Activated CD4-positive, alpha-beta T cell treated with anti-CD3 and anti-CD28 coated beads, Interleukin-2, Interleukin-6, amounts not matched to agents 100 ng/mL and 50 ng/mL, durations not matched to agents 16 hours and 8 hours (primary cell): Measurements from ENCODE around the gene RP9.

Experiments
- DNase-seq: peaks from one replicate; pipeline ENCODE4 v3.0.0-alpha.2; 2020

RP9 gene

DNA sequence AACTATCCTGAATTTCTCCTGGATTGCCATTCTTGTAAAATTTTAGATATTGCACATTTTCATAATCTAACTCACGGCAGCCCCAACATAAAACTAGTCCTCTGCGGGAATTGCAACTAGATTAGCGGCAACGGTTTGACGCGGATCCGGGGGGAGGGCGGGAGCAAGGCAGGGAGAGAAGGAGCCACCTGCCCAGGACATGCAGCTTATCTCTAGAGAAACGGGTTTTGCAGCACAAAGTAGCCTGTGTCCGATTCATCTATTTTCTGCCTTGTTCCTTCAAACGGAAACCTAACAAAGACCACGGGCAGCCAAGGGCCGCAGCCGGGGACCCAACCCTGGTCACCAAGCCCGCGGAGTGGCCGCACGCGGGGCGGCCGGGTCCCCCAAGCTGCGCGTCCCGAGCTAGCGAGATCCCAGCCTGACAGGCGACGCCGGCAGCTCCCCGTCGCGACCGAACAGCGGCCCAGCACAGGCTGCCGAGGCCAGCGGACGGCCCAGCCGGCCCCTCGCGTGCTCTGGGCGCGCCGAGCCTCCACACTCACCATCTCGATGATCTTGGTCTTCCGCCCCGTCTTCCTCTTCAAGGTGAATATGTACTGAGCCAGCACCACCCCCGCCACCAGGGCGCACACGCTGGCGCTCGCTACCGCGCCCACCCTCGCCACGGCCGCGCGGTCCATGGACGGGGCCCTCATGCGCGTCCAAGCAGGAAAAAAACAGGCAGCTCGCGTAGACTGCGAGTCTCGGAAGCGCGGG, 47.0 kb downstream of the RP9 start, which contains the start of gene NT5C3A:
Gene NT5C3A (minus strand): TSS at position 754 of the 759 bp plus-strand sequence. CDS start 71 bp downstream, at position 683.
- peak; percentile 44 for DNase-seq

DNA sequence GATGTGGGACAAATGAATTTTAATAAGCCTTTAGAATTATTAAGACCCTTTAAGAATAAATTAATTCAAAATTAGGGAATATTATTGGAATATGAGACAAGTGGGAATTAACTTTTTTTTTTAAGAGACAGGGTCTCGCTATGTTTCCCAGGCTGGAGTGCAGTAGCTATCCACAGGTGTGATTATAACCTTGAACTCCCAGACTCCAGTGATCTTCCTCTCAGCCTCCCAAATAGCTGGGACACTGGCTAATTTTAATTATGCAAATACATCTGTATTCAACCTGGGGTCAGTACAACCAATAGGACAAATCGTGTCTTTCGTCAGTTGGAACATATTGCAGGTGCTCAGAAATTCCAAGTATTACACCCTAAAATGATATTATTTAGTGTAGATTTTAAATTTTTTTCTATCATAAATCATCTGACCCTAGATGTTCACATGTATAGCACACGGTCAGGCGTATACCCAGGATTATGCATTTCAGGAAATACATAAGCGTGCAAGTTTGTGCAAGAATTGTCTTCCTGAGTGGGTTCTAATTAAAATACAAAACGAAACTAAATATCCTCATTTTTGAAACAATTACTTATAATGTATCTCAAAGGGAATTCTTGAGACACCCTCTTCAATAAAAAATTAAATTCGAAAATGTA, 47.8 kb downstream of the RP9 start:
- DNase-seq, result no peak

DNA sequence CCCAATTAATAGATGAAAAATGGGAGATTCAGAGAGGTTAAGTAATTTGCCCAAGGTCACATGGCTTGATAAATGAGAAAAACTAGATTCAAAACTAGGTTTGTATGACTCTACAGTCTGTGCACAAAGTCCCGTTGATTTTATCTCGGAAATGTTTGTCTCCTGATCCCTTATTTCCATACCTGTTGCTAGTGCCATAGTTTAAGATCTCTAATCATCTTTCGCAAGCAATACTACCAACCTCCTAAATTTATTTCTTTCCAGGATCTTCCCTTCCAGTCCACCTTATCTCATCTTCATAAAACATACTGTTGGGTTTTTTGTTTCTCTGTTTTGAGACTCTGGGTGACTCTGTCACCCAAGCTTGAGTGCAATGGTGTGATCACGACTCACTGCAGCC, 49.6 kb downstream of the RP9 start:
- DNase-seq, result no peak

GRCh38 chr7:33055158-33055557, 54.0 kb downstream of the RP9 start:
- DNase-seq, result no peak

GRCh38 chr7:33054261-33054964, 54.8 kb downstream of the RP9 start:
- peak; percentile 40 for DNase-seq

- no peak for DNase-seq
Observed at GRCh38 chr7:33053721-33054120, 55.5 kb downstream of the RP9 start.

DNA sequence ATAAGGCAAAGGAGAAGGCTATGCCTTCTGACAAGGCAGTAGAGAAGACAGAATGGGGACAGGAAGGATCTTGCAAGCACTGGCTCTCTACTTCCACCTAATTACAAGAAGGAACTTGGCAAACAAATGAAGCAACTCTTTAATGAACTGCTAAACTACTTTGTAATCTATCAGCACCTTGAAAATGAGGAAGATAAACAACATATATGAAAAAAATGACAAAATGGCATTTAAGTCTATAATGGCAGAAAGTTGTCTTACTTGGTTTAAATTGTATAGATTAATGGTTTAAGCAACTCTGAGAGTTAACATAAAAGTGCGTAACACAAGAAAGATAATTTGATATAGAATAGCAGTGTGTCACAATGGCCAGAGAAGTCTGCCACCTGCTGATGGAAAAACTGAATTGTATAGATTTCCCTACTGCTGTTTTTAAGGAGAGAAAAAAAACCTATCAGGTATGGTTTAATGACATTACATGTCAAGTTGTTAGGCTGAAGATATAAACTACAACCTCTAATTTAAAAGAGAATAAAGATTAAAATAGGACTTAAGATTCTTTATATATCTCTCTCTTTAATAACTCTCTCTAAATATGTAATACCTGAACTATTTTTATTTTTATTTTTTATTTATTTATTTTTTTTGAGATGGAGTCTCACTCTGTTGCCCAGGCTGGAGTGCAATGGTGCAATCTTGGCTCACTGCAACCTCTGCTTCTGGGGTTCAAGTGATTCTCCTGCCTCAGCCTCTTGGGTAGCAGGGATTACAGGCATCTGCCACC, 58.5 kb downstream of the RP9 start:
- DNase-seq, result peak; percentile 38

DNA sequence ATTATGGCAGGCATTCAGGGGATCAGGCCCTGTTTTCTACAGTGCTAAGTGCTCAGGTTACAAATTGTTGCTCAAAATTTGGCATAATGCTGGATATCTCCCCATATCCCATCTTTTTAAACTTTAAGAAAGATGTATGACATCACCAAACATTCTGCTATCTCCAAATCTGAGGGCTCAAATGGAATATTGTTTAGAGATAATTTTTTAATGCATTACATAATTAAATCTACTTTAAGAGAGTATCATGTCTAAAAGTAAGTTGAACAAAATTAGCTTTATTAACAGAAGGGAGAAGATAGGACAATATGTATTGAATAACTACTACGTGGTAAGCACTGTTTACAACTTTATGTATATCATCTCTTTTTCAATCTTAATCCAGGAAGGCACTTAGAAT, 60.5 kb downstream of the RP9 start:
- DNase-seq, result no peak

- DNase-seq, result no peak
Observed at GRCh38 chr7:33048257-33048656, 60.9 kb downstream of the RP9 start.

- no peak for DNase-seq
Observed at GRCh38 chr7:33044986-33045385, 64.2 kb downstream of the RP9 start.
